ENCODE measurements around the gene SLC7A8. TPM values are rescaled to one million over a fixed set of nuclear protein-coding genes. Genes with fewer than 3 reads are reported as not detected.

Gene SLC7A8
- total RNA-seq, 2 experiments from 2014 or later = 0.73 to 0.80 TPM

GRCh38 chr14:23167116-23167847 lies 16.2 kb downstream of the SLC7A8 start:
- Histone ChIP-seq H3K4me3 (ENCODE audit: low read length) (no peak overlapping the region), H3K36me3 (ENCODE audit: insufficient read depth, low read length) (no peaks in the 10 kb centered on the region), H3K27ac (ENCODE audit: low read depth in 1 of 2, low read length in 2 of 2) (no peak overlapping the region), H3K27me3 (ENCODE audit: control insufficient read depth in 1 of 2, insufficient read depth in 2 of 2, low read length in 2 of 2) (no peaks in the 10 kb centered on the region), H3K9me3 (ENCODE audit: control insufficient read depth in 1 of 2, insufficient read depth in 1 of 2, low read length in 2 of 2) (no peaks in the 10 kb centered on the region), H3K4me1 (ENCODE audit: insufficient read depth, low read length) (peaks cover 14% of the 10 kb centered on the region)
- CTCF ChIA-PET = no interaction called here
- no peak for ATAC-seq (ENCODE audit: poor library complexity)
- no peaks in the 10 kb centered on the region for H3K27me3 Mint-ChIP-seq
- no peak overlapping the region for H3K27ac Mint-ChIP-seq
- H3K9me3 Mint-ChIP-seq = no peaks in the 10 kb centered on the region
- intact Hi-C loops (cut with DNase I, micrococcal nuclease) = no loop called here
- POLR2A ChIA-PET = no interaction called here
- peaks cover 15% of the 10 kb centered on the region for H3K4me1 Mint-ChIP-seq (ENCODE audit: low read depth)
- H3K36me3 Mint-ChIP-seq (ENCODE audit: low read depth) = no peaks in the 10 kb centered on the region
- no peak for DNase-seq
- TF ChIP-seq, protein P1, sequence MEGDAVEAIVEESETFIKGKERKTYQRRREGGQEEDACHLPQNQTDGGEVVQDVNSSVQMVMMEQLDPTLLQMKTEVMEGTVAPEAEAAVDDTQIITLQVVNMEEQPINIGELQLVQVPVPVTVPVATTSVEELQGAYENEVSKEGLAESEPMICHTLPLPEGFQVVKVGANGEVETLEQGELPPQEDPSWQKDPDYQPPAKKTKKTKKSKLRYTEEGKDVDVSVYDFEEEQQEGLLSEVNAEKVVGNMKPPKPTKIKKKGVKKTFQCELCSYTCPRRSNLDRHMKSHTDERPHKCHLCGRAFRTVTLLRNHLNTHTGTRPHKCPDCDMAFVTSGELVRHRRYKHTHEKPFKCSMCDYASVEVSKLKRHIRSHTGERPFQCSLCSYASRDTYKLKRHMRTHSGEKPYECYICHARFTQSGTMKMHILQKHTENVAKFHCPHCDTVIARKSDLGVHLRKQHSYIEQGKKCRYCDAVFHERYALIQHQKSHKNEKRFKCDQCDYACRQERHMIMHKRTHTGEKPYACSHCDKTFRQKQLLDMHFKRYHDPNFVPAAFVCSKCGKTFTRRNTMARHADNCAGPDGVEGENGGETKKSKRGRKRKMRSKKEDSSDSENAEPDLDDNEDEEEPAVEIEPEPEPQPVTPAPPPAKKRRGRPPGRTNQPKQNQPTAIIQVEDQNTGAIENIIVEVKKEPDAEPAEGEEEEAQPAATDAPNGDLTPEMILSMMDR (IDR thresholded peaks at IDR 0.05) = no peak
- H3K4me3 Mint-ChIP-seq = no peak overlapping the region

DNA sequence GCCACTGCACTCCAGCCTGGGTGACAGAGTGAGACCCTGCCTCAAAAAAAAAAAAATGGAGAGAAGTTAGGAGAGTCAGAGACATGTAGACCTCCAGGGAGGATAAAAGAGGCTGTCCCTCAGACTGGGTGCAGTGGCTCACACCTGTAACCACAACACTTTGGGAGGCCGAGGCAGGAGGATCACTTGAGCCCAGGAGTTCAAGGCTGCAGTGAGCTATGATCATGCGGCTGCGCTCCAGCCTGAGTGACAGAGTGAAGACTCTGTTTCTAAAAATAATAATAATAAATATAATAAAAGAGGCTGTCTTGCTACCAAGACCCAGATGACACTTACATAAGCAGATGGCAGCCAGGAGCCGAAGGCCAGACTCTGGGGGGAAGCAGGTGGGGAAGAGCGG lies 18.5 kb downstream of the SLC7A8 start:
- ChIA-PET CTCF (no interaction called here), POLR2A (interaction anchor here (0.6 kb wide), 1 partner anchor 40 kb away, joined by 3 read pairs; no protein-coding TSS in a partner anchor)
- Histone ChIP-seq H3K27ac (ENCODE audit: low read depth in 1 of 2, low read length in 2 of 2) (no peak overlapping the region), H3K4me1 (ENCODE audit: insufficient read depth, low read length) (peaks cover 18% of the 10 kb centered on the region), H3K27me3 (ENCODE audit: control insufficient read depth in 1 of 2, insufficient read depth in 2 of 2, low read length in 2 of 2) (no peaks in the 10 kb centered on the region), H3K9me3 (ENCODE audit: control insufficient read depth in 1 of 2, insufficient read depth in 1 of 2, low read length in 2 of 2) (no peaks in the 10 kb centered on the region), H3K4me3 (ENCODE audit: low read length) (no peak overlapping the region), H3K36me3 (ENCODE audit: insufficient read depth, low read length) (no peaks in the 10 kb centered on the region)
- H3K27ac Mint-ChIP-seq = no peak overlapping the region
- no peaks in the 10 kb centered on the region for H3K36me3 Mint-ChIP-seq (ENCODE audit: low read depth)
- no peak overlapping the region for H3K4me3 Mint-ChIP-seq
- no peaks in the 10 kb centered on the region for H3K9me3 Mint-ChIP-seq
- TF ChIP-seq, protein P1 (IDR thresholded peaks at IDR 0.05) = no peak
- DNase-seq (no peak), ATAC-seq (ENCODE audit: poor library complexity) (no peak)
- H3K27me3 Mint-ChIP-seq = no peaks in the 10 kb centered on the region
- intact Hi-C loops (cut with DNase I, micrococcal nuclease) = no loop called here
- peaks cover 14% of the 10 kb centered on the region for H3K4me1 Mint-ChIP-seq (ENCODE audit: low read depth)

DNA sequence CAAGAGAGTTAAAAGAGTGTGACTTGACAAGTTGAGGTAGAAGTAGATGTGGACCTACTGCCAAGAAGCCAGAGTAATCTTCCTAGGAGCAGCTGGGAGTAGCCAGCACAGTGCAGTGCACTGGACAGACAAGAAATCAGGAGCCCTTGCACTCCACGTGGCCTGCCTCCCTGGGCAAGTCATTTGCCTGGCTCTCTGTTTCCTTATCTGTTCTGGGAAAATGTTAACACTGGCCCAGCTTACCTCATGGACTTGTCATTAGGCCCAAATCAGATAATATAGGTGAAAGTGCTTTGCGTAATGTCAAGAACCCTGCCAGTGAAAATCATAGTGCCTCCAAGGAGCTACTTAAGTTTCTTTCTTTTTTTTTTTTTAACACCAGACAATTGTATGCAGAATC lies 19.2 kb downstream of the SLC7A8 start:
- H3K4me3 Mint-ChIP-seq = no peak overlapping the region
- no peaks in the 10 kb centered on the region for H3K9me3 Mint-ChIP-seq
- H3K4me1 ChIP-seq (ENCODE audit: insufficient read depth, low read length) = peaks cover 18% of the 10 kb centered on the region
- TF ChIP-seq, protein P1 (IDR thresholded peaks at IDR 0.05) = no peak
- DNase-seq (no peak), ATAC-seq (ENCODE audit: poor library complexity) (no peak)
- no peak overlapping the region for H3K4me3 ChIP-seq (ENCODE audit: low read length)
- POLR2A ChIA-PET = interaction anchor here (0.6 kb wide), 1 partner anchor 41 kb away, joined by 3 read pairs; no protein-coding TSS in a partner anchor
- CTCF ChIA-PET = no interaction called here
- no peaks in the 10 kb centered on the region for H3K27me3 ChIP-seq (ENCODE audit: control insufficient read depth in 1 of 2, insufficient read depth in 2 of 2, low read length in 2 of 2)
- no peak overlapping the region for H3K27ac Mint-ChIP-seq
- no peak overlapping the region for H3K27ac ChIP-seq (ENCODE audit: low read depth in 1 of 2, low read length in 2 of 2)
- no peaks in the 10 kb centered on the region for H3K27me3 Mint-ChIP-seq
- intact Hi-C loops (cut with DNase I, micrococcal nuclease) = no loop called here
- H3K4me1 Mint-ChIP-seq (ENCODE audit: low read depth) = peaks cover 14% of the 10 kb centered on the region
- no peaks in the 10 kb centered on the region for H3K36me3 ChIP-seq (ENCODE audit: insufficient read depth, low read length)
- H3K9me3 ChIP-seq (ENCODE audit: control insufficient read depth in 1 of 2, insufficient read depth in 1 of 2, low read length in 2 of 2) = no peaks in the 10 kb centered on the region
- H3K36me3 Mint-ChIP-seq (ENCODE audit: low read depth) = no peaks in the 10 kb centered on the region
